T-helper 17 cell (primary cell): ENCODE data around the gene NPHS1. TPM values are rescaled to one million over a fixed set of nuclear protein-coding genes. Genes with fewer than 3 reads are reported as not detected.

Experiments used
- ATAC-seq: fragments of 150-1000 bp; cut with Tn5 transposase; 2 replicates; pipeline ENCODE4 v1.10.0; 2021; ENCODE audit warnings: mild to moderate bottlenecking, moderate library complexity
- DNase-seq, 3 donors: peaks; one replicate each; pipeline versions ENCODE4 v3.0.0 to v3.0.0-alpha.2; 2020 to 2021
- H3K9me3 ChIP-seq: one replicate; pipeline ENCODE4 v1.7.0; 2013; ENCODE audit warnings: low read length, mild to moderate bottlenecking; ENCODE audit not compliant: control insufficient read depth, poor library complexity, severe bottlenecking
- H3K27ac Mint-ChIP-seq: one replicate; pipeline ENCODE4 v1.8.0; 2022; ENCODE audit warnings: mild to moderate bottlenecking, moderate library complexity, mixed read lengths
- H3K27me3 Mint-ChIP-seq: one replicate; pipeline ENCODE4 v1.8.0; 2022; ENCODE audit warnings: mixed read lengths
- H3K36me3 Mint-ChIP-seq: one replicate; pipeline ENCODE4 v1.8.0; 2022; ENCODE audit warnings: low read depth, mixed read lengths
- H3K4me1 Mint-ChIP-seq: one replicate; pipeline ENCODE4 v1.8.0; 2022; ENCODE audit warnings: mild to moderate bottlenecking, mixed read lengths
- H3K4me3 Mint-ChIP-seq: one replicate; pipeline ENCODE4 v1.8.0; 2022; ENCODE audit warnings: mild to moderate bottlenecking, moderate library complexity, mixed read lengths
- total RNA-seq, 4 donors: library from RNA in 2 of 4; stranded (reverse) in 2 of 4; gene quantifications; one replicate each; pipeline ENCODE4 v1.2.3 and lab custom pipeline; 2022 to 2026

Gene NPHS1
- total RNA-seq, 2 donors from 2014 or later = not detected

- DNase-seq (no peak), ATAC-seq (no peak)
- H3K27me3 Mint-ChIP-seq = peaks cover 12% of the 10 kb centered on the region
- H3K27ac Mint-ChIP-seq = no peak overlapping the region
- H3K9me3 ChIP-seq = no peaks in the 10 kb centered on the region
- H3K36me3 Mint-ChIP-seq = no peaks in the 10 kb centered on the region
- no peak overlapping the region for H3K4me3 Mint-ChIP-seq
- peaks cover 2% of the 10 kb centered on the region for H3K4me1 Mint-ChIP-seq
Observed at GRCh38 chr19:35789978-35790944, 62.0 kb downstream of the NPHS1 start.

GRCh38 chr19:35789195-35789977, 62.9 kb downstream of the NPHS1 start:
- no peaks in the 10 kb centered on the region for H3K9me3 ChIP-seq
- Mint-ChIP-seq H3K4me3 (no peak overlapping the region), H3K27ac (no peak overlapping the region), H3K27me3 (peaks cover 12% of the 10 kb centered on the region), H3K4me1 (peaks cover 2% of the 10 kb centered on the region), H3K36me3 (no peaks in the 10 kb centered on the region)
- DNase-seq = no peak
- ATAC-seq = no peak

- peaks cover 6% of the 10 kb centered on the region for H3K27me3 Mint-ChIP-seq
- no peaks in the 10 kb centered on the region for H3K36me3 Mint-ChIP-seq
- H3K4me3 Mint-ChIP-seq = no peak overlapping the region
- ATAC-seq (no peak), DNase-seq (no peak)
- H3K4me1 Mint-ChIP-seq = peaks cover 2% of the 10 kb centered on the region
- H3K27ac Mint-ChIP-seq = no peak overlapping the region
- no peaks in the 10 kb centered on the region for H3K9me3 ChIP-seq
Observed at GRCh38 chr19:35788205-35788960, 63.9 kb downstream of the NPHS1 start.

GRCh38 chr19:35787227-35787799, 65.0 kb downstream of the NPHS1 start:
- no peaks in the 10 kb centered on the region for H3K9me3 ChIP-seq
- Mint-ChIP-seq H3K4me1 (peaks cover 6% of the 10 kb centered on the region), H3K36me3 (no peaks in the 10 kb centered on the region), H3K27ac (no peak overlapping the region), H3K4me3 (no peak overlapping the region), H3K27me3 (peaks cover 2% of the 10 kb centered on the region)
- no peak for DNase-seq
- no peak for ATAC-seq

GRCh38 chr19:35786299-35787160, 65.8 kb downstream of the NPHS1 start:
- no peaks in the 10 kb centered on the region for H3K36me3 Mint-ChIP-seq
- H3K4me1 Mint-ChIP-seq = peaks cover 6% of the 10 kb centered on the region
- no peaks in the 10 kb centered on the region for H3K27me3 Mint-ChIP-seq
- DNase-seq = no peak
- no peak overlapping the region for H3K4me3 Mint-ChIP-seq
- ATAC-seq = no peak
- no peak overlapping the region for H3K27ac Mint-ChIP-seq
- no peaks in the 10 kb centered on the region for H3K9me3 ChIP-seq

GRCh38 chr19:35785339-35785627, 67.0 kb downstream of the NPHS1 start:
- Mint-ChIP-seq H3K27me3 (no peaks in the 10 kb centered on the region), H3K4me1 (peaks cover 8% of the 10 kb centered on the region), H3K36me3 (peaks cover 3% of the 10 kb centered on the region), H3K27ac (no peak overlapping the region), H3K4me3 (no peak overlapping the region)
- DNase-seq (no peak), ATAC-seq (no peak)
- no peaks in the 10 kb centered on the region for H3K9me3 ChIP-seq

GRCh38 chr19:35784503-35785338, 67.6 kb downstream of the NPHS1 start:
- H3K36me3 Mint-ChIP-seq = peaks cover 3% of the 10 kb centered on the region
- no peaks in the 10 kb centered on the region for H3K9me3 ChIP-seq
- peaks cover 8% of the 10 kb centered on the region for H3K4me1 Mint-ChIP-seq
- no peak for DNase-seq
- H3K4me3 Mint-ChIP-seq = no peak overlapping the region
- no peak overlapping the region for H3K27ac Mint-ChIP-seq
- ATAC-seq = no peak
- no peaks in the 10 kb centered on the region for H3K27me3 Mint-ChIP-seq

- no peaks in the 10 kb centered on the region for H3K9me3 ChIP-seq
- ATAC-seq (no peak), DNase-seq (no peak)
- Mint-ChIP-seq H3K27me3 (no peaks in the 10 kb centered on the region), H3K27ac (peak overlapping the region; percentile 67), H3K4me3 (no peak overlapping the region), H3K36me3 (peaks cover 3% of the 10 kb centered on the region), H3K4me1 (peaks cover 10% of the 10 kb centered on the region)
Observed at GRCh38 chr19:35783469-35784434, 68.6 kb downstream of the NPHS1 start.

- no peak for ATAC-seq
- Mint-ChIP-seq H3K4me3 (no peak overlapping the region), H3K27ac (peak overlapping the region; percentile 67), H3K27me3 (no peaks in the 10 kb centered on the region), H3K36me3 (peaks cover 3% of the 10 kb centered on the region), H3K4me1 (peaks cover 10% of the 10 kb centered on the region)
- DNase-seq = no peak
- H3K9me3 ChIP-seq = no peaks in the 10 kb centered on the region
Observed at GRCh38 chr19:35782589-35782988, 69.7 kb downstream of the NPHS1 start.

- Mint-ChIP-seq H3K27ac (no peak overlapping the region), H3K4me1 (peaks cover 15% of the 10 kb centered on the region), H3K36me3 (peaks cover 3% of the 10 kb centered on the region), H3K4me3 (no peak overlapping the region), H3K27me3 (no peaks in the 10 kb centered on the region)
- ATAC-seq (no peak), DNase-seq (no peak)
- H3K9me3 ChIP-seq = no peaks in the 10 kb centered on the region
Observed at GRCh38 chr19:35781650-35782049, 70.7 kb downstream of the NPHS1 start.

- ATAC-seq (no peak), DNase-seq (no peak)
- H3K4me3 Mint-ChIP-seq = no peak overlapping the region
- H3K27me3 Mint-ChIP-seq = no peaks in the 10 kb centered on the region
- H3K9me3 ChIP-seq = no peaks in the 10 kb centered on the region
- peaks cover 24% of the 10 kb centered on the region for H3K4me1 Mint-ChIP-seq
- no peak overlapping the region for H3K27ac Mint-ChIP-seq
- H3K36me3 Mint-ChIP-seq = peaks cover 3% of the 10 kb centered on the region
Observed at GRCh38 chr19:35780717-35781116, 71.6 kb downstream of the NPHS1 start.
